ENCODE data around the gene TSR3.

TSR3 gene

DNA sequence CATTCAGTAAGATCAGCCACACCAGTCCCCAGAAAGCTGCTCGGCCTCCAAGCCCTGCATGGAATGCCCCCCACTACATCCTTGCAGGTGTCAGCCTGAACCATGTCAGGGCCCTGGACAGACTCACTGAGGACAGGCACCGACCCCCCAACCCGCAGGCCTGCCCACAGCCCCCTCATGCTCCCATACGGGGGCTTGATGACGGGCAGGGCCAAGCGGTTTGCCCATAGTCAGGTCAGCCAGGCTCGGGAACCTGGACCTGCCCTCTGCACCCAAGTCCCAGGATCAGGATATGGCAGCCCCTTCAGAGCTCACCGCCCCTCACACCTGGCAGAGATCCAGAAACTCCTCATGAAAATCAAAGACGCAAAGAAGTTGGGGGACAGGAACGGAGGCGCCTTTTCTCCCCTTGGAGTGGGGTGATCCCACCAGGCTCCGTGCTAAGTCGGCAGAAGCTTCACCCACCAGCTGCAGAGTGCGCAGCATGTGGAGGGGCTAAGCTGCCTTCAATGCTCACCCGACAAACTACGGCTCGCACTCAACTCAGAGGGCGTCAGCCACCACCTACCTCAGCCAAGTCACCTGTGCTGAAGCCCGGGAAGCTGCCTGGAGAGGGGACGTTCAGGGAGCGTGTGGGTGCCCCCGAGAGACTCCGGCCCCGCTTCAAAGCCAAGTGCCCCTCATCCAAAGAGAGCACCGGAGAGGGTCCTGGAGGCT, 26.6 kb upstream of the TSR3 start:
- no peak for DNase-seq (ENCODE audit: low read depth in 2 of 2)

GRCh38 chr16:1377406-1378010, 25.8 kb upstream of the TSR3 start:
- no peak for DNase-seq (ENCODE audit: low read depth in 2 of 2)

DNA sequence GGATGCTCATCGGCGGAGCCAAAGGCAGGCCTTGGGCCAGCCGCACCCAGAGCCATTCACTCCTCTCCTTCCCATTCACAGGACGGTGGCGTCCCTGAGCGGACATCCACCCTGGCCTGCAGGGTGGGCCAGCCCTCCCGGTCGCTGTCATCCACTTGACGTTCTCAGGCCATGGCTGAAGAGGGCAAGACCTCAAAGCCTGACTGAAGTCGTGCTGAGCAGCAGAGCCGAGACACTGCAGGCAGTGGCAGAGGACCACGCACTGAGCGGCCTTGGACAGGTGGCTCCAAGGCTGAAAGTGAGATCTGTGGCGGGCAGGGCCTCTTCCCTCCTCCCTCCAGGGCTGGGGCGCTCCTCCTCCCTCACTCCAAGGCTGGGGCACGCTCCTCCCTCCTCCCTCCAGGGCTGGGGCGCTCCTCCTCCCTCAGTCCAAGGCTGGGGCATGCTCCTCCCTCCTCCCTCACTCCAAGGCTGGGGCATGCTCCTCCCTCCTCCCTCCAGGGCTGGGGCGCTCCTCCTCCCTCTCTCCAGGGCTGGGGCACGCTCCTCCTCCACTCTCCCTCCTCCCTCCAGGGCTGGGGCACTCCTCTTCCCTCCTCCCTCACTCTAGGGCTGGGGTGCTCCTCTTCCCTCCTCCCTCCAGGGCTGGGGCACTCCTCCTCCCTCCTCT, 24.2 kb upstream of the TSR3 start:
- DNase-seq (ENCODE audit: low read depth in 2 of 2) = no peak

DNA sequence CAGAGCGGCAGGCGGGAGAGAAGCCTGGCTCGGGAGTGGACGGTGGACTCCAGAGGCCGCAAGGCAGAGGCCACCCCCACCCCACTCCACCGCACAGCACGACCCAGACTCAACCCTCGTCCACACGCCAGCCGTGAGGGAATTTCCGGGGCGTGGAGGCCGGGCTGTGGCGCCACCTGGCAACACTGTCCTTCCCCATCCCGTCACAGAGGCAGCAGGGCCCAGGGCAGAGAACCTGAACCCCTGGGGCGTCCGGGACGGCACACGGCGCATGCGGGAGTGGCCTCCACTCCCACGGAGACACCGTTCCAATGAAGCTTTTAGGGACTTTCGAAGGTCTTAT, 23.6 kb upstream of the TSR3 start:
- no peak for DNase-seq (ENCODE audit: low read depth in 2 of 2)

DNA sequence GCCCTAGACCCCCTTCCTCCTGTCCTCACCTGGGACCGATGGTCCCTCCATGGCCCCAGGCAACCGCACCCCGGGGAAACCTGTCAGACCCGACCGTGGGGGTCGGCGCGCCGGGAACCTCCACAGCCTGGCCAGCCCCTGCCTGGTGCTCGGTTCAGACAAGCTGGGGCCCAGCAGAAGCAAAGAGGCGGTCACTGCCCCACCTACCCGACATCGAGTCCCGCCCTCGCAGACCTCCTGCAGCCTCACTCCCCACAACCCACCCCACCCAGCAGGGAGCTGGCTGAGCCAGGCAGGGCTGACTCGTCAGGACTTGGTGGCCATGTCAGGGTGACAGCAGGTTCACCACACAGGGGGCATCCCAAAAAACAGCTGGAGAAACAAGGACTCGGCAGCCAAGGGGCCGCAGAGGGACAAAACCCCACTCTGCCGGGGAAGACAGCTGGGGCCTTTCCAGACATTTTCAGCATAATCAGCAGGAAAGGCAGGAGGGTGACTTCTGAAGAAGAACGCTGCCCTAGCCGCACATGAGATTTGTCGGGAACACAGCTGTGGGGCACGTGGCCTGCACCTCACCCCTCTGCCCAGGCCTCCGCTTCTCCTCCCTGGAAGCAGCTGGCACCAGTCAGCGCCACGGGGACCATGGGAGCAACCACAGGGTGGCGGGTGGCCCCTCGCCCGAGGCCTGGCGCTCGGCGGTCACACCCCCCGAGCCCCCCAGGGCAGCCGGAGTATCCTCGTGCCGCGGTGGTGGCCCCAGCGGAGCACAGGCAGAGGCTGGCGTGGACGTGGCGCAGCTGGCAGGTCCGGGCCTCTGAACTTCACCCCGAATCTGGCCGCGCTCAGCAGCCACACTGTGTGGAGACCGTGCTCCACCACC, 23.0 kb upstream of the TSR3 start:
- no peak for DNase-seq (ENCODE audit: low read depth in 2 of 2)

- DNase-seq (ENCODE audit: low read depth in 2 of 2) = no peak
Observed at GRCh38 chr16:1372292-1372950, 20.7 kb upstream of the TSR3 start.

GRCh38 chr16:1371054-1371978, 19.6 kb upstream of the TSR3 start:
- no peak for DNase-seq (ENCODE audit: low read depth in 2 of 2)

DNA sequence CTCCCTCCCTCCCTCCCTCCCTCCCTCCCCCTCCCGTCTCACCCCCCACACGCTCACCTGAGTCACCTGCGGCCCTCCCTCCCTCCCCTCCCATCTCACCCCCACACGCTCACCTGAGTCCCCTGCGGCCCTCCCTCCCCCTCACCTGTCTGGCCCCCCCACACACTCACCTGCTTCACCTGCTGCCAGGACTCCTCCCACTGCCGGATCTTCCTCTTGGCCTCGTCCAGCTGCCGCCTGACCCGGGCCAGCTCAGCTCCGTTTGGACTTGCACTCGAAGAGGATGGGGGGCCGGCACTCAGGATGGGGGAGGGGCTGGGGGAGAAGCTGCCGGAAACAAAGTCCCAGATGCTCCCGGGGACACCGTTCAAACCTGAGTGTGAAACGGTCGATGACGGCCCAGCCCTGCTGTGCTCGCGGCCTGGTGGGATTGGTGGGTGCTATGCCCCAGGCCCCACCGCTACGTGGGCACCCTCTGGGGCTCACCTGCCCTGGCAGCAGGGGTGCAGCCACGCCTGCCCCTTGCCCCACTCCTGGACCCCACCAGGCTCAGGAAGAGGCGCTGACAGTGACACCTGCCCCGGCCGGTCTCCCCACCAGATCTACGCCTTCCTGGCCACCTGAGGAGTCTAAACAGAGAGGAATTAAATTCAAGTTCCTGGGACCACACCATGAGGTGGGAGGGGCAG, 16.0 kb upstream of the TSR3 start:
- no peak for DNase-seq (ENCODE audit: low read depth in 2 of 2)

GRCh38 chr16:1366712-1367299, 15.1 kb upstream of the TSR3 start:
- DNase-seq (ENCODE audit: low read depth in 2 of 2) = no peak

DNA sequence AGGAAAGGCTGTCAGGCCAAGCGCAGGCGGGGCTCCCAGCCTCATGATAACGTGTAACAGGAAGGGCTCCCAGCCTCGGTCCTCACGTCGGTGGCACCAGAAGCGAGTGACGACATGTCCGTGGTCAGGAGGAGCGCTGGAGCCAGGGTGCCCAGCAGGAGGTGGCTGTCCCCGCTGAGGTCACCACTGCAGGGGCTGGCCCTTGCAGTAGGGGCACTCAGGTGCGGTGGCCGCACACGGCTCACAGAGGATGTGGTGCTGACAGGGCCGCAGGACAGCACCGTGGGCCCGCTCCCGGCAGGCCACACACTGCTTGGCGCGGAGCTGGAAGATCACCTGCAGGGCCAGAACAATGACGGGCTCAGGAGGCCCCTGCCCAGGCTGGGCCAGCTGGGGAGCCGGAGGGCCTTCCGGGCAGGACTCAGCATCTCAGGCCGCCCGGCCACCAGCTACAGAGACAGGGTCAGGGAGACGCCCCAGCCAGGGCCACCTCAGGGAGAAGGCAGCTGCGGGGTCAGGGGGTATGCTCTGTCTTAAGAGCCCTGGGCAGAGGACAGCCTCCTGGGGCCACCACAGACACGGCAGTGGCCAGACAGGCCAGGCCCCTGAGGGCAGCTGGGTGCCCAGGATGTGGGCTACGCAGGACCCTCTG, 14.5 kb upstream of the TSR3 start:
- DNase-seq (ENCODE audit: low read depth in 2 of 2) = no peak

GRCh38 chr16:1364510-1364909, 12.8 kb upstream of the TSR3 start:
- no peak for DNase-seq (ENCODE audit: low read depth in 2 of 2)

- peak in 1 of 2 donors; percentile 43 for DNase-seq (ENCODE audit: low read depth in 2 of 2)
Observed at GRCh38 chr16:1363501-1364041, 11.9 kb upstream of the TSR3 start.

DNA sequence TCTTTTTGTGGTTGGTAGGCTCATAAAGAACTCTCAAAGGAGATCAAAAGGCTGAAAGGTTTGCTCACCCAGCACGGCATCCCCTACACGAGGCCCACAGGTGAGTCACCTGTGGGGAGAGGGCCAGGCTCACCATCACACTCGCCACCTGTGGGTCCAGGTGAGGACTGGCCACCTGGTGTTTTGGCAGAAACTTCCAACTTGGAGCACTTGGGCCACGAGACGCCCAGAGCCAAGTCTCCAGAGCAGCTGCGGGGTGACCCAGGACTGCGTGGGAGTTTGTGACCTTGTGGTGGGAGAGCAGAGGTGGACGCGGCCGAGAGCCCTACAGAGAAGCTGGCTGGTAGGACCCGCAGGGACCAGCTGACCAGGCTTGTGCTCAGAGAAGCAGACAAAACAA, 11.1 kb upstream of the TSR3 start:
- DNase-seq (ENCODE audit: low read depth in 2 of 2) = no peak

DNA sequence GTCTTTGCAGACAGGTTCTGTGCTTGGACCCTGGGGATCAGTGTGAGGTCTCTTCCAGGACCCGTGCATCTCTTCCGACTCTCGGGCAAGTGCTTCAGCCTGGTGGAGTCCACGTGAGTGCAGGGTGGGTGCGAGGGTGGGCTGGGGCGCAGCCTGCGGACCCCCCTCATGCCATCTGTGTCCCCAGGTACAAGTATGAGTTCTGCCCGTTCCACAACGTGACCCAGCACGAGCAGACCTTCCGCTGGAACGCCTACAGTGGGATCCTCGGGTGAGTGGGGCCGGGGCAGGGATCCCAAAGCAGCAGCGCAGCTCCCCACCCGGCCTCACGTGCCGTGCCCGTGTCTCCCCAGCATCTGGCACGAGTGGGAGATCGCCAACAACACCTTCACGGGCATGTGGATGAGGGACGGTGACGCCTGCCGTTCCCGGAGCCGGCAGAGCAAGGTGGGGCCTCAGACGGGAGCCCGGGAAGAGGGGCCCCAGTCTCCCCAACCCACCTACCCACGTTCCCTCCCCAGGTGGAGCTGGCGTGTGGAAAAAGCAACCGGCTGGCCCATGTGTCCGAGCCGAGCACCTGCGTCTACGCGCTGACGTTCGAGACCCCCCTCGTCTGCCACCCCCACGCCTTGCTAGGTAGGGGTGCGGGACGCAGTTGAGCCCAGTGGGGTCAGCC, 10.1 kb upstream of the TSR3 start:
- no peak for DNase-seq (ENCODE audit: low read depth in 2 of 2)

- no peak for DNase-seq (ENCODE audit: low read depth in 2 of 2)
Observed at GRCh38 chr16:1357906-1358566, 6.4 kb upstream of the TSR3 start.

DNA sequence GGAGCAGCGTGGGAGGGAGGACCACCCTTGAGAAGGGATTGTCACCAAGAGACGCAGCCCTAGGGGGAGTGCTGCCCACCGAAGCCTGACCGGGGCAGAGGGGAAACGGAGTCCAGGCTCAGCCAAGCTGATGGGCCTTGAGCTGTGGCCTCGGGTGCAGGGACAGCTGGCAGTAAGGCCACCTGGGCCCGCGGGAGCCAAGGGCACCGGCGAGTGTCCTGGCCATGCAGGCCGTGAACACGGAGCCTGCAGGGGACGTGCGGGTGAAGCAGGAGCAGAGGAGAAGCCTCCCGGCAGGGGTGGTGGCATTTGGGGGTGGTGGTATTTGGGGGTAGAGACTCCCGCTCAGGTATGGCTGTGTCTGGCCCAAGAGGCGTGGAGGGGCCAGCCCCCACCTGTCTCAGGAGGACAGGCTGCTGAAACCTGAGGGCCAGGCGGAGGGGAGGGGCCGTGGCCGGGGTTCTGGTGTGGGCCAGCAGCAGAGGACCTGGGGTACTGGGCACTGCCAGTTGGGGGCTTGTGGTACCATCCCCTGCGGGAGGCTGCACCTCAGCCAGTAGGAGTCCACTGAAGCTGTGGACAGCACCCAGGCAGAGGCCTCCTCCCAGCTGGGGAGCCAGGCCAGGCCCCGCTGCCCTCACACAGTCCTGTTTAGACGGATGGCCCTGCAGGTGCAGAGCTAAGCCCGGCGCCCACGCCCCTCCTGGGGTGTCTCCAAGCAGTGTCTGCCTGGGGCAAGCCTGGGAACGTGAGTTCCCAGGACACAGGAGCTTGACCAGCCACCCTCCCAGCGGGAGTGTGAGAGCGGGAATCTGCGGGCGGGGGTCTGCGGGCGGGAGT, 4.6 kb upstream of the TSR3 start:
- DNase-seq (ENCODE audit: low read depth in 2 of 2) = no peak

GRCh38 chr16:1355591-1355990, 3.9 kb upstream of the TSR3 start:
- DNase-seq (ENCODE audit: low read depth in 2 of 2) = no peak
